Glomerular visceral epithelial cell (primary cell): Measurements from ENCODE around the gene LRFN5.
A peak's percentile ranks its signal among the peaks of the same experiment; 100 is the strongest.
"Not testable (repeated sequence)": the region's sequence is repeated elsewhere in the genome, so short reads cannot be mapped to it uniquely, and the experiment has no call there.

Experiments used
- DNase-seq: peaks from one replicate; pipeline ENCODE4 v3.0.0-alpha.2; 2016; ENCODE audit errors: extremely low spot score

Gene LRFN5

DNA sequence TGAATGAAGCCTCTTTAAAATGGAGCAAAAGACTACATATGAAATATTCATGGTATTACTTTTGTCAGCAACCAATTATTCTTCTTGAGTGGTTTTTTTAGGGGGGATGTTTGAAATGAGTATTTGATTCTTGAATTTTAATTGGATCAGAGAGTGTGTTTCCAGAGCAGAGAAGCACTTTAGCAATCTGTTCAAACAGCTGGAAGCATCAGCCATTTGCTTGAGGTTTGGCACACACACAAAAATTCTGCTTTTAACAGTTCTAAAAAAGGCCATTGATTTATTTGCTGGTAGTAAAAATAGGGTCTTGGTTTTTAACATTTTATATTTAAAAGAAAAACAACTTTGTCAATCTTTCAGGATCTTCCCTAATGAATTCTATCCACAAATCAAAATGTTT lies 292.7 kb downstream of the LRFN5 start:
- no peak for DNase-seq

DNA sequence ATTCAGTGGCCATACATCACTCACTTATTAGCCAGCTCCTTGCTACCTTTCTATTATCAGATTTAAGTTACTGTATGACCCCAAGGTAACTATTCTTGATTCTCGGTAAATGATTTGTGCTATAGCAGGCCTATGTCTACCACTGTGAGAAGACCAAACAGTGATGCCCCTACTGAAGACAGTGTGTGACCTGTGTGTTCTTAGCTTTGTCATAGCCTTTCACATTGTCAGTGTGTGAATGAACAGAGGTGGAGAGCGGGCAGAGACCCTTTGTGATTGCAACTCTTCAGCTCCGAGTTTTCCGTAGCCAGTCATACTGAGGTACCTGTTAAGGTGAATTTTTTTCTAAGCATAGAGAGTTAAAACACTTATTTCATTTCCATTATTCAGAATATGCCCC lies 294.0 kb downstream of the LRFN5 start:
- no peak for DNase-seq

DNA sequence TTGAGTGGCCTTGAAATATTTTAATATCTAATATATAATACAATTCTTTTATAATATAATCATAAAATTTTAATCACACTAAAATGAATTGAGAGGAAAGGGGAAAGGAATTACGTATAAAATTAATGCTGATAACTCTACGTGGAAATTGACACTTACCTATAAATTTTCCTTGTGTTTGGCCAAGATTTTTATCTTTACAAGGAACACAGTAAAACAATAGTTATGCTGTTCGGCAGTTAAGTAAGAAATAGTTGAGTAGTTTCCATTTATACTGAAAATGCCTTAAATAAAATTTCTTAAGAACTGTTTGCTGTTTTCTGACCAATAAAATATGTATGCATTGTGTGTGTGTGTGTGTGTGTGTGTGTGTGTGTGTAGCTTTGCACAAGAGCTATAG lies 294.4 kb downstream of the LRFN5 start:
- DNase-seq, result no peak

DNA sequence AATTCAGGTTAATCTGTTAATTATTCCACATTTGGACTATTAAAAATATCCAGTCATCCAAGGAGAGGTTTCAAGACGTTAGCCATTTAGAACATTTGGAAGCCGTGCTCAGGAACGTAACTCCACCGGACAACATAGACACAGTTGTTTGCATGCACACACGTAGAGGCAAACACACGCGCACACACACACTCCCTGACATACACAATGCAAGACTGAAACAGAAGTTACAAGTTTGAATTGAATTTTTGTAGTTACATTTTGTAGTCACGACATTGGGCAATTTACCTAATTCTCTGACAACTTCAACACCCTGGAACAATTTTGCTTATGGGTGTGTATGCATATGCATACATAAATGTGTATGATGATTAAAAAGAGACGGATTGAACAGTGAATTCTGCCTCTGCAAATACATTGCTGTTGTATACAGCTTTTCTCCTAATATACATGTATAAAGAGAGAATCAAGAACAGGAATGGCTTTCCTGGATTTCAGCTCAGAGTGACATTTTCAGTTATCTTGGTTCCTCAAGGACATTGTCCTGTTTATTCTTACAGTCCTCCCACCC lies 298.8 kb downstream of the LRFN5 start:
- no peak for DNase-seq

DNA sequence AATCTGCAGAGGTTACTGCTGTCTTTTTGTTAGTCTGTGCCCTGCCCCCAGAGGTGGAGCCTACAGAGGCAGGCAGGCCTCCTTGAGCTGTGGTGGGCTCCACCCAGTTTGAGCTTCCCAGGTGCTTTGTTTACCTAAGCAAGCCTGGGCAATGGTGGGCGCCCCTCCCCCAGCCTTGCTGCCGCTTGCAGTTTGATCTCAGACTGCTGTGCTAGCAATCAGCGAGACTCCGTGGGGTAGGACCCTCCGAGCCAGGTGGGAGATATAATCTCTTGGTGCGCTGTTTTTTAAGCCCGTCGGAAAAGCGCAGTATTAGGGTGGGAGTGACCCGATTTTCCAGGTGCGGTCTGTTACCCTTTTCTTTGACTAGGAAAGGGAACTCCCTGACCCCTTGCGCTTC lies 304.5 kb downstream of the LRFN5 start:
- DNase-seq, result not testable (repeated sequence)

DNA sequence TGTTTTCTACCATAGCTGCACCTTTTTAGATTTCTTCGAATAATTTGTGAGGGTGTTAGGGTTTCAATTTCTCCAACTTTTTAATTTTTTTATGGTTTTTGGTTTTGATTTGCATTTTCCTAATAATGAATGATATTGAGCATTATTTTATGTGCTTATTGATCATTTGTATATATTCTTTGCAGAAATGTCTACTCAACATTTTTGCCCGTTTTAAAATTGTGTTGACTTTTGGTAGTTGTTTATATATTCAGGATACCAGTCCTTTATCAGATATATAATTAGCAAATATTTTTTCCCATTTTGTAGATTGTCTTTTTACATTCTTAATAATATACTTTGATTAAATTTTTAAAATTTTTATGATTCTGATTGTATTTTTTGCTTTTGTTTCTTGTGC lies 306.7 kb downstream of the LRFN5 start:
- DNase-seq, result no peak

DNA sequence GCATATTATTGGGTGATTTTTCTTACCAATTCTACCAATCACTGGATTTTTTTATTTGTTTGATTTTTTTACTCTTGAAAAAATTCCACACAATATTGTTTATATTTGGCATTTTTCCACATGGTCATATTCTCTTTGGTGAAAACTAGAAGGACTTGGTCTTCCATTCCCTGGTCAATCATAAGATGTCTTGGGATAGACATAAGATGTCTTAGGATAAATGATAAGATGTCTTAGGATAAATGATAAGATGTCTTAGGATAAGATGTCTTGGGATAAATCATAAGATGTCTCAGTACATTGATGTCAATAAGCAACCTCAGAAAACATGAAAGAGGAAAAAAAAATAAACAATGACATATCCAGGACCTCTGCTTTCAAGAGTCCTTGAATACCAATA lies 309.1 kb downstream of the LRFN5 start:
- no peak for DNase-seq

DNA sequence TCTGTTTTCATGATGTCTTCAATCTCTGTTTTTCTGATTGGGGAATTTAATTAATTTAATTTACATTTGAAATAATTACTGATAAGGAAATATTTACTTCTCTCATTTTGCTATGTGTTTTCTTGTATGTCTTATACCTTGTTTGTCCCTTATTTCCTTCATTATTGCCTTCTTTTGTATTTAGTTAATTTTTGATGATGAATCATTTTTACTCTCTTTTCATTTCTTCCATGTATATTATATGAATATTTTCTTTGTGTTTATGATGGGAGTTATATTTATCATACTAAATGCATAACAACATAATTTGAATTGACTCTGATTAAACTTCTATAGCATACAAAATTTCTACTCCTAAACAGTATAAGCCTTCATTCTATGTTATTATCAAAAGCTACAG lies 309.6 kb downstream of the LRFN5 start:
- no peak for DNase-seq

DNA sequence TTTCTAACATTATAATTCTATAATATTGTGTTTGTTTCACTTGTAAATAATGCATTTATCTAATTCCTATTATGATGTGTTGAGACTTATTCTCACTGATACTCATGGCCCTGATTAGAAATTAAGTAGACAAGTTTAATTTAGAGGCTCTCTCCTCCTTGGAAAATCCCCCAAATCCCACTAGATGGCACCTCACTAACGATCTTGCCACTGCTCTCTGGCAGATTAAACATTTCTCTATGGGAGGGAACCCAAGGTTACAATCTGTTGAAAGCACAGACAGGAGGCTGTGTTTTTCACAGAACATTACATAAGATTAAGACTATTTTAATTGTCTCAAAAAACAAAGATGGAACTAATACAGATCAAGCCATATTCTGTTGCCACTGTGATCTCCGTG lies 318.7 kb downstream of the LRFN5 start:
- DNase-seq, result peak; percentile 4

DNA sequence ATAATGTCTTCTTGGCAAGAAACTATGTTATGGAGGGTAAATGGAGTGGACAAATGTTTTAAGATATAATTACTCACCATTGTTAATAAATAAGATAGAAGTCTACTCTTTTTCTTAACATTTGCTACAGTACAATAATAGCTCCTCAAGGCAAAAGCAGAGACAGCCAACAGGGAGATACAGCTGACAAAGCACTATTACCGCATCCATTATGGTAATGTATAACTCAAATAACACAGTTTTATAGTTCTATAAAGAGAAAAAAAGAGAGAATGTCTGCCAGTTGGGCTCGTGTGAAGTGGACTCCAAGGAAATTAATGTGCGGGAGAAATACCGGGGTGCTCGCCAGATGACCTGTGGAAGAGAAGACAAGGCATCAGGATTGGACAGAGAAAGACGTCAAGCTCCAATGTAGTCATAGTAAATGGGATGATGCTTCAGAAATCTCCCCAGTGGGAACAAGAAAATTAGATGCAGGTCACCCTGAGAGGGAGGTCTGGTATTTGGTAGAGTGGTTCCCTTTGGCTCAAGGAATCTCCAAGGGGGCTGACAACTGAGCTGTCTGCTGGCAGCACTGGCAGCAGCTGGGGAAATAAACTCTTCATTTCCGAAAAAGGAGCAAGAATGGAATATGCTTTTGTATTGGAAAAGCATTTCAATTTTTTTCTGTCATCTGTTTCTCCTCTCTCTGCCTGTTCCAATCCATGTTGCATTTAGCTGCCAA lies 343.9 kb downstream of the LRFN5 start:
- DNase-seq, result no peak
